SJSA1 (cell line): ENCODE results near the gene KANSL1. TPM values are rescaled to one million over a fixed set of nuclear protein-coding genes. Genes with fewer than 3 reads are reported as not detected.
A peak's percentile ranks its signal among the peaks of the same experiment; 100 is the strongest.

ENCODE experiments used
- DNase-seq, 2 experiments: peaks; one replicate each; pipeline ENCODE4 v3.0.0-alpha.2; 2015 to 2020; ENCODE audit warnings: low spot score in 2 of 2, low read depth in 1 of 2
- H3K27ac ChIP-seq: fragments of 250-450 bp; sonication (Bioruptor Pico); 2 replicates; pipeline ENCODE4 v1.5.1; 2020; ENCODE audit warnings: mild to moderate bottlenecking, moderate library complexity
- H3K27me3 ChIP-seq: fragments of 250-450 bp; sonication (Bioruptor Pico); replicated peaks from 2 replicates; pipeline ENCODE4 v1.5.1; 2020; ENCODE audit warnings: mild to moderate bottlenecking, moderate library complexity
- H3K36me3 ChIP-seq: fragments of 250-450 bp; sonication (Bioruptor Pico); 2 replicates; pipeline ENCODE4 v1.5.1; 2020; ENCODE audit warnings: mild to moderate bottlenecking
- H3K4me1 ChIP-seq: fragments of 250-450 bp; sonication (Bioruptor Pico); replicated peaks from 2 replicates; pipeline ENCODE4 v1.6.1; 2021; ENCODE audit warnings: mild to moderate bottlenecking
- H3K4me3 ChIP-seq: fragments of 250-450 bp; sonication (Bioruptor Pico); 2 replicates; pipeline ENCODE4 v1.5.1; 2020; ENCODE audit warnings: mild to moderate bottlenecking
- H3K9me3 ChIP-seq: fragments of 250-450 bp; sonication (Bioruptor Pico); replicated peaks from 2 replicates; pipeline ENCODE4 v1.5.1; 2020; ENCODE audit warnings: mild to moderate bottlenecking
- total RNA-seq: library from RNA; depleted of rRNA; stranded (reverse); fragments of >200 nt; shearing (Covaris generic); gene quantifications from 2 replicates; pipeline ENCODE4 v1.2.3, GENCODE V29; 2014

KANSL1 gene
- total RNA-seq, 1 experiment from 2014 or later, result 37.9 TPM

- no peaks in the 10 kb centered on the region for H3K27me3 ChIP-seq
- no peak for DNase-seq
- H3K4me3 ChIP-seq, result no peak overlapping the region
- H3K9me3 ChIP-seq, result no peaks in the 10 kb centered on the region
- peaks cover 43% of the 10 kb centered on the region for H3K36me3 ChIP-seq
- no peak overlapping the region for H3K27ac ChIP-seq
- H3K4me1 ChIP-seq, result peaks cover 36% of the 10 kb centered on the region
Observed at GRCh38 chr17:46169913-46170638, 23.2 kb downstream of the KANSL1 start.

GRCh38 chr17:46167826-46168569 lies 25.2 kb downstream of the KANSL1 start:
- Histone ChIP-seq H3K4me3 (no peak overlapping the region), H3K27ac (peak overlapping the region; percentile 63), H3K27me3 (no peaks in the 10 kb centered on the region), H3K9me3 (no peaks in the 10 kb centered on the region), H3K4me1 (peaks cover 42% of the 10 kb centered on the region), H3K36me3 (peaks cover 61% of the 10 kb centered on the region)
- DNase-seq, result peak; percentile 58 to 93

- no peaks in the 10 kb centered on the region for H3K27me3 ChIP-seq
- H3K4me3 ChIP-seq, result no peak overlapping the region
- DNase-seq, result no peak
- peaks cover 42% of the 10 kb centered on the region for H3K4me1 ChIP-seq
- no peaks in the 10 kb centered on the region for H3K9me3 ChIP-seq
- H3K36me3 ChIP-seq, result peaks cover 62% of the 10 kb centered on the region
- H3K27ac ChIP-seq, result peak overlapping the region; percentile 63
Observed at GRCh38 chr17:46167267-46167666, 26.0 kb downstream of the KANSL1 start.

- no peak for DNase-seq
- peaks cover 42% of the 10 kb centered on the region for H3K4me1 ChIP-seq
- H3K27me3 ChIP-seq, result no peaks in the 10 kb centered on the region
- H3K27ac ChIP-seq, result peak overlapping the region; percentile 63
- no peaks in the 10 kb centered on the region for H3K9me3 ChIP-seq
- H3K36me3 ChIP-seq, result peaks cover 61% of the 10 kb centered on the region
- H3K4me3 ChIP-seq, result no peak overlapping the region
Observed at GRCh38 chr17:46166692-46167249, 26.5 kb downstream of the KANSL1 start.

GRCh38 chr17:46163929-46164594 lies 29.2 kb downstream of the KANSL1 start:
- DNase-seq, result no peak
- H3K27me3 ChIP-seq, result no peaks in the 10 kb centered on the region

GRCh38 chr17:46163316-46163715 lies 29.9 kb downstream of the KANSL1 start:
- Histone ChIP-seq H3K4me1 (peaks cover 54% of the 10 kb centered on the region), H3K9me3 (no peaks in the 10 kb centered on the region), H3K4me3 (no peak overlapping the region), H3K27ac (no peak overlapping the region), H3K27me3 (no peaks in the 10 kb centered on the region), H3K36me3 (peaks cover 32% of the 10 kb centered on the region)
- no peak for DNase-seq

More at GRCh38 chr17:46163929-46164594, 29.2 kb downstream of the KANSL1 start:
- Histone ChIP-seq H3K27ac (no peak overlapping the region), H3K36me3 (peaks cover 37% of the 10 kb centered on the region), H3K4me1 (peaks cover 54% of the 10 kb centered on the region), H3K9me3 (no peaks in the 10 kb centered on the region), H3K4me3 (no peak overlapping the region)

- no peaks in the 10 kb centered on the region for H3K27me3 ChIP-seq
- no peaks in the 10 kb centered on the region for H3K9me3 ChIP-seq
- no peak for DNase-seq
- peaks cover 56% of the 10 kb centered on the region for H3K4me1 ChIP-seq
- no peak overlapping the region for H3K4me3 ChIP-seq
- H3K36me3 ChIP-seq, result peaks cover 32% of the 10 kb centered on the region
- H3K27ac ChIP-seq, result no peak overlapping the region
Observed at GRCh38 chr17:46162866-46163265, 30.4 kb downstream of the KANSL1 start.

GRCh38 chr17:46160169-46160568 lies 33.1 kb downstream of the KANSL1 start:
- no peak overlapping the region for H3K4me3 ChIP-seq
- H3K36me3 ChIP-seq, result peaks cover 27% of the 10 kb centered on the region
- no peak overlapping the region for H3K27ac ChIP-seq
- peaks cover 59% of the 10 kb centered on the region for H3K4me1 ChIP-seq
- no peaks in the 10 kb centered on the region for H3K27me3 ChIP-seq
- no peak for DNase-seq
- H3K9me3 ChIP-seq, result no peaks in the 10 kb centered on the region

GRCh38 chr17:46159686-46160085 lies 33.5 kb downstream of the KANSL1 start:
- H3K4me1 ChIP-seq, result peaks cover 64% of the 10 kb centered on the region

GRCh38 chr17:46158323-46159296 lies 34.6 kb downstream of the KANSL1 start:
- Histone ChIP-seq H3K4me1 (peaks cover 68% of the 10 kb centered on the region), H3K27ac (no peak overlapping the region), H3K4me3 (no peak overlapping the region)

More at GRCh38 chr17:46159686-46160085, 33.5 kb downstream of the KANSL1 start:
- peak in 1 of 2 experiments; percentile 30 for DNase-seq
- Histone ChIP-seq H3K27ac (no peak overlapping the region), H3K27me3 (no peaks in the 10 kb centered on the region), H3K36me3 (peaks cover 24% of the 10 kb centered on the region), H3K9me3 (no peaks in the 10 kb centered on the region), H3K4me3 (no peak overlapping the region)

GRCh38 chr17:46157443-46158062 lies 35.7 kb downstream of the KANSL1 start:
- no peaks in the 10 kb centered on the region for H3K9me3 ChIP-seq
- no peaks in the 10 kb centered on the region for H3K27me3 ChIP-seq
- no peak overlapping the region for H3K4me3 ChIP-seq
- H3K4me1 ChIP-seq, result peaks cover 76% of the 10 kb centered on the region
- H3K27ac ChIP-seq, result no peak overlapping the region
- H3K36me3 ChIP-seq, result peaks cover 7% of the 10 kb centered on the region
- DNase-seq, result peak in 1 of 2 experiments; percentile 36

More at GRCh38 chr17:46158323-46159296, 34.6 kb downstream of the KANSL1 start:
- Histone ChIP-seq H3K9me3 (no peaks in the 10 kb centered on the region), H3K36me3 (peaks cover 15% of the 10 kb centered on the region), H3K27me3 (no peaks in the 10 kb centered on the region)
- no peak for DNase-seq

- peak; percentile 64 to 83 for DNase-seq
- Histone ChIP-seq H3K4me3 (no peak overlapping the region), H3K27ac (no peak overlapping the region), H3K36me3 (no peaks in the 10 kb centered on the region), H3K4me1 (peaks cover 62% of the 10 kb centered on the region), H3K9me3 (no peaks in the 10 kb centered on the region), H3K27me3 (no peaks in the 10 kb centered on the region)
Observed at GRCh38 chr17:46154151-46154816, 38.9 kb downstream of the KANSL1 start.
